ENCODE results near the gene PPM1G. TPM values are rescaled to one million over a fixed set of nuclear protein-coding genes. Genes with fewer than 3 reads are reported as not detected.
A peak's percentile ranks its signal among the peaks of the same experiment; 100 is the strongest.

PPM1G gene
- total RNA-seq, 1 experiment from 2014 or later: 140 TPM

GRCh38 chr2:27378096-27378808 lies 31.1 kb downstream of the PPM1G start:
- H4K20me1 ChIP-seq (ENCODE audit: insufficient read depth): no peaks in the 10 kb centered on the region
- H3K4me3 ChIP-seq (replicated peaks in 1 of 2; ENCODE audit: low read depth in 1 of 2, low read length in 2 of 2): no peak overlapping the region
- peak overlapping the region; percentile 3; the same call in 1 of the 2 replicates for H3K27ac ChIP-seq (ENCODE audit: low read depth, low read length)
- no peaks in the 10 kb centered on the region for H3K9me2 ChIP-seq (ENCODE audit: insufficient read depth)
- no TSS peak for BruUV-seq (replicated peaks)
- 0 out of 2 replicates have a peak, but pooled peaks have one; percentile 12 for ATAC-seq
- intact Hi-C loops (cut with micrococcal nuclease): no loop called here
- no peak overlapping the region for H3K9ac ChIP-seq (ENCODE audit: low read length)
- peaks cover 3 to 27% of the 10 kb centered on the region in 2 experiments; a peak in 3 of 4 replicates for H3K4me1 ChIP-seq (ENCODE audit: control insufficient read depth in 1 of 2, insufficient read depth in 2 of 2, low read length in 2 of 2)
- H2AFZ ChIP-seq (ENCODE audit: low read depth, low read length, poor library complexity, severe bottlenecking): no peak overlapping the region
- no peak for TF ChIP-seq ZFX (IDR thresholded peaks at IDR 0.05)
- TF ChIP-seq ELF1 (IDR thresholded peaks at IDR 0.05; ENCODE audit: borderline replicate concordance, low read depth): no peak
- no peak for TF ChIP-seq ATF3 (IDR thresholded peaks at IDR 0.05)
- TF ChIP-seq CTCF (IDR thresholded peaks at IDR 0.05 in 2 of 3, conservative IDR thresholded peaks at IDR 0.05 in 1 of 3; ENCODE audit: borderline replicate concordance in 1 of 3, insufficient read depth in 1 of 3, low read depth in 2 of 3, low read length in 2 of 3): peak in 2 of 3 experiments; percentile 35 to 46; a peak in 3 of 6 replicates
- TF ChIP-seq CBX3 (IDR thresholded peaks at IDR 0.05; ENCODE audit: low read depth): no peak
- no peak for TF ChIP-seq ZBTB33 (IDR thresholded peaks at IDR 0.05; ENCODE audit: extremely low read depth, insufficient replicate concordance, low read length)
- no peak for TF ChIP-seq JUND (IDR thresholded peaks at IDR 0.05)
- peak; percentile 3 for TF ChIP-seq POLR2A (IDR thresholded peaks at IDR 0.05; ENCODE audit: borderline replicate concordance, extremely low read depth, insufficient read depth, insufficient read length)
- TF ChIP-seq SRF (IDR thresholded peaks at IDR 0.05; ENCODE audit: low read depth): no peak
- no peak for TF ChIP-seq EGR1 (IDR thresholded peaks at IDR 0.05; ENCODE audit: low read depth)
- TF ChIP-seq RAD21 (IDR thresholded peaks at IDR 0.05; ENCODE audit: low read depth): no peak
- TF ChIP-seq EZH2phosphoT487 (IDR thresholded peaks at IDR 0.05; ENCODE audit: borderline replicate concordance): no peak
- peaks cover 24 to 58% of the 10 kb centered on the region in 2 experiments; a peak in 3 of 4 replicates for H3K36me3 ChIP-seq (ENCODE audit: control insufficient read depth in 1 of 2, insufficient read depth in 2 of 2, low read length in 2 of 2)
- ChIA-PET CTCF (no interaction called here), POLR2A (no interaction called here), RAD21 (ENCODE audit: low non-redundant PET in 1 of 2, low total read pairs in 2 of 2, uncharacterized antibody in 2 of 2, unreplicated experiment in 2 of 2) (no interaction called here)
- DNase-seq (ENCODE audit: low read depth, low spot score): no peak
- H3K4me2 ChIP-seq (ENCODE audit: low read length): no peak overlapping the region
- H3K79me2 ChIP-seq (ENCODE audit: insufficient read depth, low read length): peaks cover 18% of the 10 kb centered on the region
- H3K9me3 ChIP-seq (ENCODE audit: control insufficient read depth in 1 of 2, insufficient read depth in 1 of 2, low read depth in 1 of 2, low read length in 2 of 2): no peaks in the 10 kb centered on the region
- H3K27me3 ChIP-seq (ENCODE audit: insufficient read depth, low read length): no peaks in the 10 kb centered on the region

Measured in HCT116 (cell line).